Measurements from ENCODE around the gene NABP1.
A peak's percentile ranks its signal among the peaks of the same experiment; 100 is the strongest.

Gene NABP1

DNA sequence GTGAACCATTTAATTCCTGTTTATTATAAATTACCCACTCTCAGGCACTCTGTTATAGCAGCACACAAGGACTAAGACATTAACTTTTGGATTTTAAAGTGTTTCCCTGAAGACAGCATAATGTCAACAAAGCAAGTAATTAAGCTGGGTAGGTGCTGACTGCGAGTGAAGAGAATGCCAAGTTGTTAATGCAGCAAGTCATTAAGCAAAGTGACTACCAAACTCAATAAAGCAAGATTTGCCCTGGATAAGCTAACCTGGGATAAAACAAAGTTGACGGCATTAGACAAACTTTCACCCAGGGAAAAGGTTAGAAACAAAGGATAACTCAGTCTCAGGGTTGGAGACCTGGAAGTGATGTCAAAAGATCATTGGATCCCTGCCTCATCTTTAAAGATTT lies 28.4 kb upstream of the NABP1 start:
- DNase-seq (ENCODE audit: low read depth in 2 of 2) = no peak

DNA sequence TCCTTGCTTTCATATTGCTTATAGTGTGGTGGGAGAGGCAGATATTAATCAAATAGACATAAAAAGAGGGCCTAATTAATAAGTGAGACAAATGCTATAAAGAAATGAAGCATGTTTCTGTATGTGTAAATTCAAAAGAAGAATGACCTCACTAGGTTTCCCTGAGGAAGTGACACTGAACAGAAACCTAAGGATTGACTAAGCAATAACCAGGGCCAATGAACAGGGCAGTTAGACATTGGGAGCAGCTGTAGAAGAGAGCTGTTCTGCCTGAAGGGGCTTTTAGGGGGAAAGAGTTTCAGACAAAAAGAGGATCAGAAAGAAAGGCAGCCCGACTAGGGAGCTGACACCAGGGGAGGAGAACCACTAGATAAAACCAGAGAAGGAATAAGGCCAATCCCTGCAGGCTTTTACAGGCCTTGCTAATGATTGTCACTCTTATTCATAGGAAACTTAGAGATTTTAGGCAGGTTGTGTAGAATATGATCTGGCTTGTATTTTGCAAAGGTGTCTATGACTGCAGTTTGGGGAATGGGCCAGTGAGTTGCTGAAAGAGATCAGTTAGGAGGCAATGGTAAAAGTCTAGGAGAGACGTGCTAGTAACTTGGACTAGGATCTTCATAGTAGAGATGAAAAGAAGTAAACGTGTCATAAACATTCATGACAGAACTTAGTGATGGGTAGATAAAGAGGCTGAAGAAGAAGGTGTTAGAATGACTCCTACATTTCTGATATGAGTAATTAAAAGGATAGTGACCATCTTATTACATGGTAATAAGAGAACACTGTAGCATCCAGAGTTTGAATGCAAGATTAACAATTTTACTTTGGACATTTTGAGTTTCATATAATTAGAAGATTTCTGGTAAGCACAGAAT lies 26.8 kb upstream of the NABP1 start:
- DNase-seq (ENCODE audit: low read depth in 2 of 2) = no peak

DNA sequence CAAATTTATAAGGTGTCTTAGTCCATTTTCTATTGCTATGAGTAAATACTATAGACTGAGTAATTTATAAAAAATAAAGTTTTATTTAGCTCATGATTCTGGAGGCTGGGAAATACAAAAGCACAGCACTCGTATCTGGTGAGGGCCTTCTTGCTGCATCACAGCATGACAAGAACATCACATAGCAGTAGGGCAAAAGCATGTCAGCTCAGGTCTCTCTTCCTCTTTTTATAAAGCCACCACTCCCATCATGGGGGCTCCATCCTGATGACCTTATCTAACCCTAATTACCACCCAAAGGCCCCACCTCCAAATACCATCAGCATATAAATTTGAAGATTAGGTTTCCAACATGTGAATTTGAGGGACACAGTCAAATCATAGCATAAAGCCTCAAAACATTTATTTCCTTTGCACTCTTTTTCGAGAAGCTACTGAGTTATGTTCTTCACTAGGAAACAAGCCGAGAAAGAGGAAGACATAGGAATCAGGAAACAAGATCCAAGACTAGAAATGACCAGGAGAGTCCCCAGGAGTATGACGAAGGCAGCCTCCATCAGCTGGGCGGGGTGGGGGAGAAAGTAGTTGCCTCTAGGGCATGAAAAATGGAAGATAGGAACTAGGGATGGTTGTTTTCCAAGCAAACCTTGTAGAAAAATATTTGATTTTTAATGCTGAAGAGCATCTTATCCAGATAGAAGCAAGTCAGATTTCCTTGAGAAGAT lies 24.1 kb upstream of the NABP1 start:
- no peak for DNase-seq (ENCODE audit: low read depth in 2 of 2)

DNA sequence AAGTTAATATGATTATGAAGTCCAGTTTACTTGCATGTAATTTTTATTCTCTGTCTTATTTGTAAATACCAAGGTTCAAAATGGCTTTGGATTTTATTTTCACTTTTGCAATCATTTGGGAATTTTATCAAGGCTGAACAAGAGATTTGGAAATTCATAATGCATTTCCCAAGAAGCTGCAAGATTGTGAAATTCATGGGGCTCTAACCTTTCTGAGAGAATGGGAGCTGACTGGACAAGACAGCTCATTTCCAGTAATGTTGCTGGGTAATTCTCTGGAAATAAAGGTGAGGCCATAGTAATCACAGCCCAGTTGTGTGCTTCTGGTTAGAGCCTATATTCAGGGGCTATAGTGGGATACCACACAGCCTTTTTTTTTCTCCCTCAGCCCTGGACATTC lies 21.5 kb upstream of the NABP1 start:
- no peak for DNase-seq (ENCODE audit: low read depth in 2 of 2)

DNA sequence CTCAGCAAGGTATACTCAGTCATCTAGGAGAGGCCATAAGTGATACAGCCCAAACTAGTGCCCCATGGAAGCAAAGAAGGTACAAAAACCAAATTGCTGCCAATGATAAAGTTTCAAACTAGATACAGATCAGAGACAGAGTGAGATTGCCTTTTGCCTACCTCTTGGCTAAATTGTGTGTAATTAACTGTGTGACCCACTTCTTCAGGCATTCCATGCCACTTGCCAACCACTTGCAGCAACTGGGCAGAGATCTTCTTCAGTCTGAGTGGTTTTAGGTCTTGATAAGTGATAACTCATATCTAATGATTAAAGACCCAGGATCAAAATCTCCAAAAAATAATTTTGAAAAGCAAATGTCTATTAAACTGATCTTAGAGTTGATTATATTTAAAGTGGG lies 21.1 kb upstream of the NABP1 start:
- no peak for DNase-seq (ENCODE audit: low read depth in 2 of 2)

DNA sequence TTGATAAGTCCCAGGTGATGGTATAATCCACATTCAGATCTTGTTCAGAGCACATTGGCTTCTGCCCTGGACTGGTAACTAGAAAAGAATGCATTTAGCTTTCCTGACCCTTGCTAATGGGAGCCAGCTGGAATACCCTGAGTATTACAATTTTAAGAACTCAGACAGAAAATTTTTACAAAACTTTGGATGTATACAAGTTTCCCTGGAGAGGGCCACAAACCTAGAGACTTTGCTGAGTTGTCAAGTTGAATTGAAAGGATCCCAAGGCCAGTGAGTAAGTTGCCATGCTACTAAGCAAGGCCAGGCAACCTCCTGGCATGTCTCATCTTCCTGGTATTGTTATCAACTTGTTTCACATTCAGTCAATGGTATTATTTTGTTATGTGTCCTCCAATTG lies 20.0 kb upstream of the NABP1 start:
- no peak for DNase-seq (ENCODE audit: low read depth in 2 of 2)

DNA sequence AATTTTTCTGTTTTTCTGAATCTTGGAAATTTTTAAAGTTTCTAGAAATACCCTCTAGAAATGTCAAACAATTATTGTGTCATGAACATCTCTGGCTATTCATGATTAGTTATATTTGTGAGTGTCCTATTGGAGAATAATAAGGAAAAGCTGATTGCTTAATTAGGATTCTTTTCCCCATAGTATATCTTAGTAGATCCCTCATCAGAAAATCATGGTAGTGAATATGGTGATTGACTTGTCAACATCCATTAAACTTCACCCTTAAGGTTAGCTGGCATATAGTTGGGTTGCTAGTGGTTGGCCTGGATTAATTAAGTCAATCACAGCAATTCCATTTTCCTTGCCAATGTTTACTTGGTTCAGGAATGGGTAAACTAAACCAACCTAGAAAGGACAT lies 18.7 kb upstream of the NABP1 start:
- no peak for DNase-seq (ENCODE audit: low read depth in 2 of 2)

DNA sequence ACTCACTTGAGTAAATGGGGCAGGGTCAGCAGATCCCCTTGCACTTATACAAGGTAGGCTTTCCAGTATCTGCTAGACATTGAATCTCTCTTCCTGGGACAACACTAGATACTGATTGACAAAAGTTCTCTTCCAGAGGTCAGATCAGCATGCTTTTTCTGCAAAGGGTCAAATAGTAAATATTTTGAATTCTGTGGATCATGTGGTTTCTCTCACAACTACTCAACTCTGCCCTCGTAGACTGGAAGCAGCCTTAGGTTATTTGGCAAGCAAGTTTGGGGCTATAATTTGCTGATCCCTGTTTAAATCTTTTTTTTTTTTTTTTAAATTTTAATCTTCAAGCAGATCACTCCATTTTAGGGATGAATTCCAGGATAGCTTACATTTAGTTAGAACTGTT lies 17.4 kb upstream of the NABP1 start:
- DNase-seq (ENCODE audit: low read depth in 2 of 2) = no peak

DNA sequence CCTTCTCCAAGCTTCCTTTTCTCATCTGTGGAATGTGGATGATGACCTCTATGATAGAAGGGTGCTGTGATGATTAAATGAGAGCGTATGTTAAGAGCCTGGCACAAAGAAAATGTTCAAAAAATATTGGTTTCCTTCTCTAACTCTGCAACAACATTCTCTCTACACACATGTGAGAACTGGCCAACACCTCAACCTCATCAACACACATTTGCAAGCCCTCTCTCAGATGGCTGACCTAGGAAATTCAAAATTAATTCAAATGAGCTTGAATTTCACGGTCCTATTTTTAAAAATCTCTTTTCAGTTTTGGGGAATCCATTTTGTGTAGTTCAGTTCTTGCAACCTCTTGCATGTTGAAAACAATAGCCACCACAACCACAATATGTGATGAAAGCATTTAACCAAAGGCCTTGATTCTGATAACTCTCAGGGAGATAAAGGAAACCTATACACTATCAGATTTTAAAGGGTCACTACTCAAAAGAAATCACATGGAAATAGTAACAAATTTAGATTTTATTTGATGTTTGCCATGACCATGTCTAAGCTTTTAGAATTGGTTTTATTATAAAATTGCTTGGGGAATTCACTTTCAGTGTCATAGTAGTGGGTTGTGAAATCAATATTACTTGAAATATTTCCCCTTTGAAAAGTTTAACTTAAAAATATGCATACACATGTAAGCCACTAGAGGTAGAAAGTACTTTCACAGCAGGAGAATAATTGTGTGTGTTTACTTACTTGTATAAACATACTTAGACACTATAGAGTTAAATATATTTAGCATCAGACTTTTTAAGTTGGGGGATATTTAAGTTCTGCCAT lies 16.6 kb upstream of the NABP1 start:
- DNase-seq (ENCODE audit: low read depth in 2 of 2) = no peak

DNA sequence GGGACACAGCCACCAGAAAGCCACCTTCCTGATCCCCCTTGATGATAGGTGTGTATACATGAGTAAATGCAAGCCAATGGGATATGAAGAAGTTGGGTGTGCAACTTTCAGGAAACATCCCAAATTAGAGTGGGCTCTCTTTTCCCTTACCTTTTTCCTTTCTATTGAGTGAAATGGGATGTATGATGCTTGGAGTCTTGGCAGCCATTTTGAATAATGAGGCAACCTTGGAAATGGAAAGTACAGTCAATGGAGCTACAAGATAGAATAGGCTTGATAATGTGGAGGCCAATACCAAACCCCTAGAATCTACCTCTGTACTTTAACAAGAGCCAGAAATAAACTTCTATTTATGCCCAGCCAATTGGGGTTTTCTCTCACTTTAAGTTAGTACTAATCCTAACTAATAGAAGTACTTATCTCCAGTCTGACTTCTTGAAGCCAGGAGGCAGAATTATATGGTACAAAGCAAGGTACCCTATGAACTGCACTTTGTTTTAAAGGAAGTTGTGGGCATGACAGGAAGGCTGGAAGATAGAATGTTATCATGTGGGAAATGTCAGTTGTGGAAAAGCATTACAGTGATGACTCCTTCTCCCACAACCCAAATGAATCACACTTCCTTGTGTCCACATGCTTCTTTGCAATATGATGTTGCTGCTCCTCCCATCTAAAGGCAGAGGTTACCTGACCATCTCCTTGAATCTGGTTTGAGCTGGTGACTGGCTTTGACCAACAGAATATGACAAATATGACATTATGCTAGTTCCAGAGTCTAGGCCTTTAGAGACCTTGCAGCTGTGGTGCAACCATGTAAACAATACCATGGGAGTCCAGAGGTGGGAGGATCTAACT lies 12.9 kb upstream of the NABP1 start:
- no peak for DNase-seq (ENCODE audit: low read depth in 2 of 2)

DNA sequence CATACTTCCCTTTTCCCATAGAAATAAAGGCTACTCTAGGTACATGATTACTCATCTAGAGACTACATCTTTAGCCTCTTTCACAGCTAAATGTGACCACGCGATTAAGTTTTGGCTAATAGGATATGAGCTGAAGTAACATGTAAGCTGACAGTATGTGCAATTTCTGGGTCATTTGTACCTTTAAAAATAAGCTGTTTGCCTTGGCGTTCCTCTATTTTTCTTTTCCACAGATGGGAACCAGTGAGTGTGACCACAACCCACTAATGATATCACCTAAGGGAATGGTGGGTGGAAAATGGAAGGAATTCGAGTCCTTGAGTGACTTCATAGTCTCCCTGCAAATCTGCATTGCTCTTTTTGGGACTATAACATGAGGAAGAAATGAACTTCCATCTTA lies 11.7 kb upstream of the NABP1 start:
- DNase-seq (ENCODE audit: low read depth in 2 of 2) = no peak

DNA sequence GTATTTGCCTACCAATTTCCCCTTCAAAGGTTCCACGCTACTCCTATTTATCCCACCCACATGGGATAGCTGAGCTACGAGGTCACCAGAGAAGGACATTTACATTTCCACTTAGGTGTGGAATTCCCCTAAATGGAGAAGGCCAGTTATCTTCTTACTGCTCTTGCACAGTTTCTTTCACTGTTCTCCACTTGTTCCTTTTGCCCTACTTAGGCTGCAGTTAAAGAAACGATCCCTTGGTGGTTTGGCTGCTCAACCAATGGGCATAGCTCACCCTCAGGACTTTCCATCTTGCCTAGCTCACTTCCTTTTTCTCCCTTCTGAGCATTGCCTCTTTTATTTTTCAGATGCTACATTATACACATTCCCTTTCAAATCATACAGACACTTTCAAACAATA lies 11.2 kb upstream of the NABP1 start:
- no peak for DNase-seq (ENCODE audit: low read depth in 2 of 2)

DNA sequence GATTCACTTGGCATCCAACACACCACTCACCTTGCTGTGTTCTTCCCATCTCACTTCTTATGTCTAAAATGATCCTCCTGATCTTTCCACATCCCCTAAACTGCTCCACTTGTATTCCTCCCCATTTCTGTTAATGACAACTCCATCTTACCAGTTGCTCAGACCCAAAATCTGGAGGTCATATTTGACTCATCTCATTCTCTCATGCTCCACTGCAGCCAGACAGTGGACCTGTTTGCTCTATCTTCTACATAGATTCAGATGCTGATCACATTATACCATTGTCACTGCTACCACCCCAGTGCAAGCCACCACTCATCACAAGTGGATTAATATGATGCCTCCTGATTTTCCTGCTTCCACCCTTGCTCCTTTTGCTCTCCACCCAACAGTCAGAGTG lies 7.9 kb upstream of the NABP1 start:
- DNase-seq (ENCODE audit: low read depth in 2 of 2) = no peak

DNA sequence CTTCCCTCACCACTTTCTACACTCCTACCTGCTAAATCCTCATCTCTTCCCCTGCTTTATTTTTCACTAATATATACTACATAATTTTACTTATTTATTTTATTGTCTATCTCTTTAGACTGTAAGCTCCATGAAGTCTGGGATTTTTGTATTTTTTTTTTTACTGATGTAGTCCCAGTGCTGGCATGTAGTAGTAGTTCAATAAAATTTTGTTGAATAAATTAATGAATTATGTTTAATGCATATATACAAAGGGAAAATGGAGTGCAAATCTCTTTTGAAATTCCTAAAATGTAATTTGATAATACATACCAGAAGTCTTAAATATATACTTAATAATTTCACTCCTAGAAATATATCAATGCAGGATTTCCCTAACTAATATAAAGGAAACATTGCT lies 7.1 kb upstream of the NABP1 start:
- DNase-seq (ENCODE audit: low read depth in 2 of 2) = no peak

DNA sequence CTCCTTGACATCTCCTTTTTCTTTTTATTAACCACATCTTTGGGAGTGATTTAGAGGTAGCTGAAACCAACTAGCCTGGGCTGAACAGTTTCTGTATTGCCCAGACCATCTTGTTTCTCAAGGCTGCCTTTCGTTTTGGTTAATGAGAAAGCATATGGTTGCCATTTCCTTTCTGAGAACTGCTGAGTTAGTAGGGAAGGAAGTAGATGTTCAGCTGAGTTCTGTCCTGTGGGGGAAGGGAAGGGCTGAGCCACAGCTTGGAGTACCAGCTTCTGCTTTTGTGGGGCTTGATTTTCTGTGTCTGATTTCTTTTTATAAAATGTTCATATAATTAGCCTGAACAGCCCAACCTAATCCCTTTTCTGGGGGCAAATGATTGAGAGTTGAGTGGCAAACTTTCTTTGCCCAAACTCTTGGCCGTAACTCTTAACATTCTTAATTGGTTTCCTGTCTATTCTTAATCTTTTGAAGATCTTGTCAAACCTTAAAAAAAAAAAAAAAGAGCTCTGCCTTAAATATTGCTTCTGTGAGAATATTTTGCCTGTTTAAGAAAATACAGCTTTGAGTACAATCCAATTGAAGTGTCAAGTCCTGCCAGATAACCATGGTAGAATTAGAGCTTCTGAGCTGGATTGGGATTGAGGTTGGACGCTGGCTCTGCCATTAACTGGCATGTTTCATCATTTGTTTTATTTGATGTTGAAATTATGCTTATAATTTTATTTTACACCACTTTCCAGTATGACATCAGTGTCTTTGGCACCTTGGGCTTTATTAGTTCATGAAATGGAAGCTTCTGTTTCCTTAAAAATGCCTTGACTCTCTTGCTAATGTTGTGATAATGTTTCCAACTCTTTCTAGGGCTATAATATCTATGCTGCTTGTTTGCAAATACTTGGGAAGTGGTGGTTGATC lies 1.9 kb upstream of the NABP1 start:
- peak; percentile 24 to 40 for DNase-seq (ENCODE audit: low read depth in 2 of 2)

DNA sequence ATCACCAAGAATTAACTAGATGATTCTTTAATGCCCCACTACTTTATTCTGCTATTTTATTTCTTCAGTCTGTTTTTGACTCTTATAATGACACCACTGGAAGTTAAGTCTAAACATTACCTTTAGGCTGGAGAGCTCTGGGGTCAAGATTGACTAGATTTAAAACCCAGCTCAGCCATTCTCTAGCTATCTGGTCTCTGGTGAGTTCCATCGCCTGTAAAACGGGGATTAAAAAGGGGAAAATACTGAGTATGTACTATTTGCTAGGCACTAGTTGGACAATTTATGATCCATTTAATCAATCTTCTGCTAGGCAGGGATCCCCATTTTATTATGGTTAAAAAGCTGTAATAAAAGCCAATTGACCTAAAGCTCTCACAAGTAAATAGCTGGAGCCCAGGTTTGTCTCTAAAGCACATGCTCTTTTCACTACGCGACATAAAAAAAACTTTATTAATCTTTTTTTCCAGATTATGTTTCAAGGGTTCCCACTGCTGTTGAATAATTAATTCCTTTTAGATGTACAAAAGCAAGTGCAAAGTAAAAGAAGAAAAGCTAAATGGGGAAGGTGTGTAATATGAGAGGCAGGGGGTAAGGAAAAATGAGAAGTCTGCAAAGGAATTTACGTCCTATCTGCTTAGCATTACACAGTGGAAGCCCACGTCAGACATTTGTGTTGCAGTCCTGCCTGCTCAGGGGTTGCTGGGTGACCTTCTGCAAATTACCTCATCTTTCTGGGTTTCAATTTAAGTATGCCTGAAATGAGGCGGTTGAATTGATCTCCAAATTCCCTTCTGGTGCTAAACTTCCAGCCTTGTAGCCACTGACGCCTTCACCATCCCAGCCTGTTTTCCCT lies 918 bp upstream of the NABP1 start:
- peak; percentile 2 to 21 for DNase-seq (ENCODE audit: low read depth in 2 of 2)

DNA sequence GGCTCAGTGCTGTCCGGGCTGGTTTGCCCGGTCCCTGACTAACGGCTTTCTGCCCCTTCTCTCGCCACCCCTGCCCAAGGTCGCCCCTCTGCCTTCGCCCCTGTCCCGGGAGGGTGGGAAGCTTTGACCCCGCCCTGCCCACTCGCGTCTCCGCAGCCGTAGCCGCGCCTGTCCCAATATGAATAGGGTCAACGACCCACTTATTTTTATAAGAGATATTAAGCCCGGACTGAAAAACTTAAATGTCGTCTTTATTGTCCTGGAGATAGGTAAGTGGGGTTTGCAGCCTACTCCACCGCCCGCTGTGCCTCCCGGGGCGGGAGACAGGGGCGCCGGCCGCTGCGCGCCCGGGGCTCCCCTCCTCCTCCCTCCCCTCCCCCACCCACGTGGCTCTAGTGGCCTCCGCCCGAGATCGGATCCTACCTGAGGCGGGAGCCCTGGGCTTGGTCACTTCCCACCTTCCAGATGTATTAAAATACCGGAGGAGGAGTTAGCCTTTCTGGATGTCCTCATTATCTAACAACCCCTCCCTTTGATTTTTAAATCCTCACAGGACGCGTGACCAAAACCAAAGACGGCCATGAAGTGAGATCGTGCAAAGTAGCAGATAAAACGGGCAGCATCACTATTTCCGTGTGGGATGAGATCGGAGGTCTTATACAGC lies 633 bp downstream of the NABP1 start:
- peak; percentile 46 to 48 for DNase-seq (ENCODE audit: low read depth in 2 of 2)

DNA sequence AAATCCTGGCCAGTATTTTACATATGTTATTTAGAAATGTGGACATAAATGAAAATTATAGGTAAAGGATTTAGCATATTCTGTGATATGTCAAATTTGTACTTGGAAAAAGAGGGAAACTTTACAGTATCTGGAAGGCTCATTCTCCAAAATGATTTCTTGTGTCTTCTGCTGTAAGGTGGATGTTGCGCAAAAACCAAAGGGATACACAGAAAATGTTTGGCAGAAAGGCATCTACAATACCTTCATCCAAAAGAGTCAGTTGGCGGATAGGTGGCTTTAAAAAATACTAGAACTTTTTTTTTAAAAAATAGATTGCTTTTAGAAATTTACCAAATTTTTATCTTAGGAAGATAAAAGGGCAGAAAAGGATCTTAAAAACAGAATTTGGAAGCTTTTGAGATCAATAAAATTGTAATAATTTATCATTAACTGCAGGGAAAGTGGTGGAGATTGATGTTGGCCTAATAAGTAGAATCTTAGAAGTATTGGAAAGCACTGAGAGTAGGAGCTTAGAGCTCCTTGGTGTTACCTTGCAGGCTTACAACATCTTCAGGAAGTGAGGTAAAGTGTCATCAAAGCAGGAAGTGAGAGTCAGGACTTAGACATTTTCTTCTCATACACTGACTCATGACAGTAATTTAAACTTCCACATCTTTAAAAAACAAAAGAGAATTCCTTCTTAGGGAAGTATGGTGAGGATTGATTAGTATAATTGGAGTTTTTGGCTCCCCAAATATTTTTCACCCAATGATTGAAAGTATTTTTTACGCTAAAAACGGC lies 2.1 kb downstream of the NABP1 start:
- peak in 1 of 2 donors; percentile 10 for DNase-seq (ENCODE audit: low read depth in 2 of 2)
